MM.1S (cell line): Measurements from ENCODE around the gene RRP1.

Experiments
- DNase-seq: peaks from one replicate; pipeline ENCODE4 v3.0.0-alpha.2; 2015
- H2AFZ ChIP-seq: fragments of 300-600 bp; sonication (generic); 2 replicates; pipeline ENCODE4 v1.6.0; 2016; ENCODE audit warnings: antibody characterized with exemption, low read length
- H3F3A ChIP-seq: fragments of 300-600 bp; sonication (generic); 2 replicates; pipeline ENCODE4 v1.6.1; 2016; ENCODE audit warnings: mild to moderate bottlenecking, antibody characterized with exemption, low read length, moderate library complexity, mixed read lengths; ENCODE audit not compliant: insufficient read depth
- H3K27ac ChIP-seq: fragments of 300-600 bp; sonication (generic); 2 replicates; pipeline ENCODE4 v1.5.1; 2016; ENCODE audit warnings: mild to moderate bottlenecking, low read length
- H3K27me3 ChIP-seq: fragments of 300-600 bp; sonication (generic); replicated peaks from 2 replicates; pipeline ENCODE4 v1.6.0; 2016; ENCODE audit warnings: low read length; ENCODE audit not compliant: insufficient read depth
- H3K36me3 ChIP-seq: fragments of 300-600 bp; sonication (generic); replicated peaks from 2 replicates; pipeline ENCODE4 v1.6.1; 2016; ENCODE audit warnings: mild to moderate bottlenecking, low read length, mixed read lengths; ENCODE audit not compliant: insufficient read depth
- H3K4me1 ChIP-seq: fragments of 300-600 bp; sonication (generic); 2 replicates; pipeline ENCODE4 v1.6.1; 2016; ENCODE audit warnings: low read length, mixed read lengths
- H3K4me2 ChIP-seq: fragments of 300-600 bp; sonication (generic); 2 replicates; pipeline ENCODE4 v1.6.0; 2016; ENCODE audit warnings: low read depth, low read length
- H3K4me3 ChIP-seq: fragments of 300-600 bp; sonication (generic); 2 replicates; pipeline ENCODE4 v1.5.1; 2016; ENCODE audit warnings: low read length, mixed read lengths
- H3K79me2 ChIP-seq: fragments of 300-600 bp; sonication (generic); 2 replicates; pipeline ENCODE4 v1.6.1; 2016; ENCODE audit warnings: mixed run types, low read length, mixed read lengths
- H3K9ac ChIP-seq: fragments of 300-600 bp; sonication (generic); 2 replicates; pipeline ENCODE4 v1.6.1; 2016; ENCODE audit warnings: low read length, mixed read lengths
- H3K9me2 ChIP-seq: fragments of 300-600 bp; sonication (generic); replicated peaks from 2 replicates; pipeline ENCODE4 v1.6.1; 2016; ENCODE audit warnings: mild to moderate bottlenecking, low read length, mixed read lengths; ENCODE audit not compliant: insufficient read depth
- H3K9me3 ChIP-seq: fragments of 300-600 bp; sonication (generic); replicated peaks from 2 replicates; pipeline ENCODE4 v1.6.1; 2016; ENCODE audit warnings: mild to moderate bottlenecking, low read length, mixed read lengths; ENCODE audit not compliant: insufficient read depth
- H4K20me1 ChIP-seq: fragments of 300-600 bp; sonication (generic); 2 replicates; pipeline ENCODE4 v1.6.1; 2016; ENCODE audit warnings: mild to moderate bottlenecking, low read length, moderate library complexity, mixed read lengths; ENCODE audit not compliant: insufficient read depth
- CTCF ChIP-seq: fragments of 300-600 bp; sonication (generic); IDR thresholded peaks from 2 replicates; pipeline ENCODE4 v1.5.1; 2016; ENCODE audit warnings: antibody characterized with exemption, low read length, mixed read lengths
- EZH2 ChIP-seq: fragments of 300-600 bp; sonication (generic); optimal IDR thresholded peaks from 2 replicates; pipeline ENCODE3; 2017; ENCODE audit warnings: low read depth, mild to moderate bottlenecking, antibody characterized with exemption, low read length, mixed read lengths
- EZH2phosphoT487 ChIP-seq: fragments of 300-600 bp; sonication (generic); IDR thresholded peaks from 2 replicates; pipeline ENCODE4 v1.6.1; 2018; ENCODE audit warnings: antibody characterized with exemption, low read length

Gene RRP1

DNA sequence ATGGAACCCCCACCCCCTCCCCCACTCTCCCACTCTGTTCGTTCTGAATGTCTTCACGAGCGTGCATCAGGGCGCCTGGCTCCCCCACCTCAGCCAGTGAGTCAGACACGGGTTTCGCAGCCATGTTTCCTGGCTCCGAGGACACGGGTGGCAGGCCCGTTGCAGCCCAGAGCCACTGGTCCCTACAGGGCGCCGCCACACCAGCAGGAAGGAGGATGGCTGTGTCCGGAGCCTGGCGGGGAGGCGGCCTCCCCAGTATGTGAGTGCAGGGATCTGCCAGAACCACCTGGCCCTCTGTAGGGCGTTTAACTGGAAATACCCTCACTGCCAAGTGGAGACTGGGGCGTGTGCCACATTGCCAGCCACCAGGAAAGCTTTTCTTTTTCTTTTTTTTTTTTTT, 31.8 kb upstream of the RRP1 start:
- H3K4me3 ChIP-seq = no peak overlapping the region

DNA sequence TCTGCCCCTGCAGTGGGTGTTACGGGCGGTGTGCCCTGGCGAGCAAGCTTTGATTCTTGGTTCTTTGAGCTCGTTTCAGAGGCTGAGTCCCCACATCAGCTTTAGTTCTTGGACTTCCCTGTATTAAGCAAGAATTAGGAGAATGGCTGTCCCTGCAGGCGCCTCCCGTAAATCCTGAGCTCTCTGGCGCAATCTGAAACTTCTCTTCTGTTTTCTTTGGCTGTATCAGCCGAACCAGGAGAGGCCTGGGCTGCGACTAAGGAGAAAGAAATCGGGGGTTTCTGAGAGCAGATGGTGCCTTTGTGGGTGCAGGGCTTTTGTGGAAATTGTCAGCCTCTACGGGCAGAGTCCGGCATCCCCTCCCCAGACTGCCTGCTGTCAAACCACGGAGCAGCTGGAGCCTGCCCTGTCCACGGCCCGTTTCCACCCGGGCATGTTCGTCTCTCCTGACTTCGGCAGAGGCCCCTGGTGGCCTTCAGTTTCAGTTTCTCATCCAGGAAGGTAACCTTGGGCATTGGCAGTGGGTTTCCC, 31.2 kb upstream of the RRP1 start:
- Histone ChIP-seq H3K79me2 (peaks cover 25% of the 10 kb centered on the region), H3K36me3 (peaks cover 34% of the 10 kb centered on the region), H2AFZ (no peak overlapping the region), H3K27ac (no peak overlapping the region), H3K27me3 (no peaks in the 10 kb centered on the region), H3K9ac (no peak overlapping the region), H4K20me1 (no peaks in the 10 kb centered on the region), H3K4me2 (no peak overlapping the region), H3K9me2 (no peaks in the 10 kb centered on the region), H3K4me1 (no peaks in the 10 kb centered on the region), H3F3A (no peaks in the 10 kb centered on the region), H3K4me3 (no peak overlapping the region), H3K9me3 (no peaks in the 10 kb centered on the region)
- TF ChIP-seq EZH2 = no peak
- TF ChIP-seq CTCF = no peak
- no peak for TF ChIP-seq EZH2phosphoT487
- DNase-seq = no peak

More for the DNA sequence above, 31.8 kb upstream of the RRP1 start:
- Histone ChIP-seq H3K9me3 (no peaks in the 10 kb centered on the region), H3K27me3 (no peaks in the 10 kb centered on the region), H3K36me3 (peaks cover 39% of the 10 kb centered on the region), H3K79me2 (peaks cover 29% of the 10 kb centered on the region), H3K4me2 (no peak overlapping the region), H3K4me1 (no peaks in the 10 kb centered on the region), H3F3A (no peaks in the 10 kb centered on the region), H3K9me2 (no peaks in the 10 kb centered on the region), H4K20me1 (no peaks in the 10 kb centered on the region), H3K27ac (no peak overlapping the region), H2AFZ (no peak overlapping the region), H3K9ac (no peak overlapping the region)
- no peak for DNase-seq
- TF ChIP-seq CTCF = no peak
- TF ChIP-seq EZH2phosphoT487 = no peak
- TF ChIP-seq EZH2 = no peak

DNA sequence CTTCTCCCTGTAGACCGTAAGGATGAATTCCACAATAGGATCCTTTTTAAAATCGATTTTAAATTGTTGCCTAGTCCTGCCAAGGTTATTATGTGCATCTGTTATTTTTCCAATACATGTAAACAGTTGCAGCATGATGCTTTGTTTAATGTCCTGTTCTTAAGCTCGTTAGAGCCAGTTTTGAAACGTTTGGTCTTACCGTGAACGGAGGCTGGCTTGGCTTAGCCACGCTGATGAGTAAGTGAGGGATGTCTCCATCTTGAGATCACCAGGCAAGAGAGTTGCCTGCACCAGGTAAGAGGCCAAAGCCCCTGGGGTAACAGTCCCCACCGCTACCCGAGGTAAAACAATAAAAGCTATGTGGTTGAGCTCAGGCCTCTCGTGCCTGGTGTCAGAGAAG, 30.6 kb upstream of the RRP1 start:
- Histone ChIP-seq H3K4me2 (no peak overlapping the region), H3K27ac (no peak overlapping the region), H3K36me3 (peaks cover 28% of the 10 kb centered on the region), H4K20me1 (no peaks in the 10 kb centered on the region), H3K9me2 (no peaks in the 10 kb centered on the region), H3K4me1 (no peaks in the 10 kb centered on the region), H3K9me3 (no peaks in the 10 kb centered on the region), H3K79me2 (peaks cover 19% of the 10 kb centered on the region), H3K27me3 (no peaks in the 10 kb centered on the region), H3F3A (no peaks in the 10 kb centered on the region), H3K9ac (no peak overlapping the region), H3K4me3 (no peak overlapping the region), H2AFZ (no peak overlapping the region)
- no peak for TF ChIP-seq CTCF
- no peak for TF ChIP-seq EZH2phosphoT487
- TF ChIP-seq EZH2 = no peak
- no peak for DNase-seq
